ENCODE results near the gene ARHGAP24. TPM values are rescaled to one million over a fixed set of nuclear protein-coding genes. Genes with fewer than 3 reads are reported as not detected.

Gene ARHGAP24
- total and polyA plus RNA-seq, 2 donors (not counting 3 experiments of a cell fraction or from before 2014, with no cell fraction given), result 52.1 to 79.4 TPM

DNA sequence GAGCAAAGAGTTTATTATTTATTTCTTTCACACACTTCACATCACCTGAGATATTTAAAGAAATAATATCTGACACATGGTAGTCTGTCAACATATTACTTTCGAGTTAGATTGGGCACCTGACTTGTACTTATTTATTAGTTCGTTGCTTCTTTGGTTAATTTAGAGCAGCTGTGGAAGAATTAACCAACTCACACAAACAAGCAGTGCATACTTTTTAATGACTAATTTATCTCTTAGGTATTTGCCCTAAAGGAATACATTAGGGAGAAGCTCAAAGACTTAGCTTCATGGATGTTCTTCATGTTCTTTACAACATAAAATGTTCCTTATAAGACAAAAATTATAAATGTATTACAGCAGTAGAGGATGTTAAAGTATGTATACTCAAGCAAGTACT is 242.9 kb downstream of the ARHGAP24 start:
- ChIA-PET POLR2A (no interaction called here), CTCF (interaction anchor here (1.2 to 2.1 kb wide), 2 partner anchors 25 to 30 kb away, joined by 3 to 13 read pairs; no protein-coding TSS in a partner anchor)
- dilution Hi-C loops (cut with MboI; ENCODE audit: extremely low pct_ligation_motif_present, low sequenced_read_pairs), result no loop called here
- H3K27ac ChIP-seq (ENCODE audit: insufficient read depth, low read depth, low read length), result no peak overlapping the region
- BruUV-seq (replicated peaks), result no TSS peak
- no peaks in the 10 kb centered on the region for H3K36me3 ChIP-seq (ENCODE audit: control insufficient read depth in 2 of 2, extremely low read depth in 1 of 2, insufficient read depth in 2 of 2, low read length in 2 of 2)
- no peaks in the 10 kb centered on the region for H3K9me3 ChIP-seq (replicated peaks; ENCODE audit: control insufficient read depth, insufficient read depth, low read length)
- H3K4me1 ChIP-seq (ENCODE audit: control insufficient read depth, extremely low read depth, insufficient read depth, low read length), result no peaks in the 10 kb centered on the region
- H4K20me1 ChIP-seq (replicated peaks; ENCODE audit: control insufficient read depth, extremely low read depth, insufficient read depth, low read length), result no peaks in the 10 kb centered on the region
- no peak for DNase-seq (ENCODE audit: low read depth, low spot score)
- no peak overlapping the region for H3K9ac ChIP-seq (replicated peaks; ENCODE audit: extremely low read depth, insufficient read depth, low read length)
- H2AFZ ChIP-seq (ENCODE audit: low read depth, low read length), result no peak overlapping the region
- H3K27me3 ChIP-seq (ENCODE audit: control insufficient read depth in 2 of 2, insufficient read depth in 2 of 2, low read length in 2 of 2), result no peaks in the 10 kb centered on the region
- intact Hi-C loops (cut with micrococcal nuclease), result no loop called here
- H3K79me2 ChIP-seq (ENCODE audit: control insufficient read depth, insufficient read depth, low read length), result no peaks in the 10 kb centered on the region
- no peak for TF ChIP-seq JUN (IDR thresholded peaks at IDR 0.05; ENCODE audit: borderline replicate concordance, insufficient read depth, insufficient read length, low read depth)
- TF ChIP-seq POLR2A (IDR thresholded peaks at IDR 0.05; ENCODE audit: low read depth, low read length), result no peak
- no peak for TF ChIP-seq EZH2 (IDR thresholded peaks at IDR 0.05; ENCODE audit: borderline replicate concordance, low read depth, low read length, severe bottlenecking)
- TF ChIP-seq, protein P1, sequence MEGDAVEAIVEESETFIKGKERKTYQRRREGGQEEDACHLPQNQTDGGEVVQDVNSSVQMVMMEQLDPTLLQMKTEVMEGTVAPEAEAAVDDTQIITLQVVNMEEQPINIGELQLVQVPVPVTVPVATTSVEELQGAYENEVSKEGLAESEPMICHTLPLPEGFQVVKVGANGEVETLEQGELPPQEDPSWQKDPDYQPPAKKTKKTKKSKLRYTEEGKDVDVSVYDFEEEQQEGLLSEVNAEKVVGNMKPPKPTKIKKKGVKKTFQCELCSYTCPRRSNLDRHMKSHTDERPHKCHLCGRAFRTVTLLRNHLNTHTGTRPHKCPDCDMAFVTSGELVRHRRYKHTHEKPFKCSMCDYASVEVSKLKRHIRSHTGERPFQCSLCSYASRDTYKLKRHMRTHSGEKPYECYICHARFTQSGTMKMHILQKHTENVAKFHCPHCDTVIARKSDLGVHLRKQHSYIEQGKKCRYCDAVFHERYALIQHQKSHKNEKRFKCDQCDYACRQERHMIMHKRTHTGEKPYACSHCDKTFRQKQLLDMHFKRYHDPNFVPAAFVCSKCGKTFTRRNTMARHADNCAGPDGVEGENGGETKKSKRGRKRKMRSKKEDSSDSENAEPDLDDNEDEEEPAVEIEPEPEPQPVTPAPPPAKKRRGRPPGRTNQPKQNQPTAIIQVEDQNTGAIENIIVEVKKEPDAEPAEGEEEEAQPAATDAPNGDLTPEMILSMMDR (IDR thresholded peaks at IDR 0.05; ENCODE audit: extremely low read depth in 1 of 2, insufficient read depth in 1 of 2, low read depth in 1 of 2, low read length in 2 of 2), result no peak
- no peak for TF ChIP-seq GATA2 (IDR thresholded peaks at IDR 0.05; ENCODE audit: insufficient read depth, insufficient read length, low read depth, low read length)
- TF ChIP-seq POLR2AphosphoS5 (IDR thresholded peaks at IDR 0.05; ENCODE audit: insufficient read depth, low read depth, low read length), result no peak
- TF ChIP-seq, protein P2, sequence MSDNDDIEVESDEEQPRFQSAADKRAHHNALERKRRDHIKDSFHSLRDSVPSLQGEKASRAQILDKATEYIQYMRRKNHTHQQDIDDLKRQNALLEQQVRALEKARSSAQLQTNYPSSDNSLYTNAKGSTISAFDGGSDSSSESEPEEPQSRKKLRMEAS (IDR thresholded peaks at IDR 0.05; ENCODE audit: insufficient read depth, insufficient read length), result no peak
- TF ChIP-seq MYC (IDR thresholded peaks at IDR 0.05; ENCODE audit: low read depth, low read length), result no peak
- TF ChIP-seq FOS (IDR thresholded peaks at IDR 0.05; ENCODE audit: borderline replicate concordance, insufficient read depth, low read length), result no peak
- H3K4me3 ChIP-seq (replicated peaks in 1 of 3; ENCODE audit: insufficient read depth in 1 of 3, low read depth in 1 of 3, low read length in 3 of 3), result no peak overlapping the region
- no peak overlapping the region for H3K4me2 ChIP-seq (ENCODE audit: insufficient read depth, low read length)
- no peak for FAIRE-seq
- no peaks in the 10 kb centered on the region for H3K9me1 ChIP-seq (replicated peaks; ENCODE audit: control insufficient read depth, extremely low read depth, insufficient read depth, low read length)

Measured in endothelial cell of umbilical vein (primary cell).